GM23338 (cell line): ENCODE measurements around the gene CEP70. TPM values are rescaled to one million over a fixed set of nuclear protein-coding genes. Genes with fewer than 3 reads are reported as not detected.
"Not testable (repeated sequence)": the region's sequence is repeated elsewhere in the genome, so short reads cannot be mapped to it uniquely, and the experiment has no call there.

Experiments
- ATAC-seq: fragments of 200-7000 bp; cut with Tn5 transposase; 3 replicates; pipeline ENCODE4 v1.9.1; 2020
- DNase-seq: peaks from one replicate; pipeline ENCODE4 v3.0.0-alpha.2; 2015; ENCODE audit warnings: low spot score
- H2AFZ ChIP-seq: fragments of 200-600 bp; sonication (generic); 2 replicates; pipeline ENCODE4 v1.8.0; 2016; ENCODE audit warnings: antibody characterized with exemption, mild to moderate bottlenecking, moderate library complexity
- H3F3A ChIP-seq: fragments of 200-600 bp; sonication (generic); replicated peaks from 2 replicates; pipeline ENCODE4 v1.8.0; 2017; ENCODE audit warnings: antibody characterized with exemption, mixed run types, low read depth
- H3K27ac ChIP-seq: fragments of 200-600 bp; sonication (generic); 2 replicates; pipeline ENCODE4 v1.6.1; 2016; ENCODE audit warnings: low read depth
- H3K27me3 ChIP-seq: fragments of 200-600 bp; sonication (generic); 2 replicates; pipeline ENCODE4 v1.8.0; 2016; ENCODE audit warnings: mild to moderate bottlenecking, mixed run types, moderate library complexity; ENCODE audit not compliant: insufficient read depth
- H3K36me3 ChIP-seq: fragments of 200-600 bp; sonication (generic); 2 replicates; pipeline ENCODE4 v1.8.0; 2016; ENCODE audit warnings: mild to moderate bottlenecking; ENCODE audit not compliant: insufficient read depth
- H3K4me1 ChIP-seq: fragments of 200-600 bp; sonication (generic); 2 replicates; pipeline ENCODE4 v1.8.0; 2016; ENCODE audit warnings: mild to moderate bottlenecking, moderate library complexity; ENCODE audit not compliant: insufficient read depth
- H3K4me2 ChIP-seq: fragments of 200-600 bp; sonication (generic); 2 replicates; pipeline ENCODE4 v1.7.1; 2017; ENCODE audit warnings: mixed run types
- H3K4me3 ChIP-seq: fragments of 200-600 bp; sonication (generic); 2 replicates; pipeline ENCODE4 v1.6.1; 2016; ENCODE audit warnings: mixed run types
- H3K79me2 ChIP-seq: fragments of 200-600 bp; sonication (generic); replicated peaks from 2 replicates; pipeline ENCODE4 v1.8.0; 2017; ENCODE audit warnings: mild to moderate bottlenecking; ENCODE audit not compliant: insufficient read depth
- H3K9me2 ChIP-seq: fragments of 200-600 bp; sonication (generic); 2 replicates; pipeline ENCODE4 v1.8.0; 2017; ENCODE audit not compliant: insufficient read depth
- H4K20me1 ChIP-seq: fragments of 200-600 bp; sonication (generic); replicated peaks from 2 replicates; pipeline ENCODE4 v1.8.0; 2017; ENCODE audit warnings: mild to moderate bottlenecking; ENCODE audit not compliant: insufficient read depth
- H3K27ac Mint-ChIP-seq: 2 replicates; pipeline ENCODE4 v1.8.0; 2020; ENCODE audit warnings: inconsistent platforms, mild to moderate bottlenecking, moderate library complexity, mixed read lengths
- H3K27me3 Mint-ChIP-seq: 3 replicates; pipeline ENCODE4 v1.8.0; 2022; ENCODE audit warnings: low read depth, mild to moderate bottlenecking, moderate library complexity, mixed read lengths, inconsistent platforms; ENCODE audit not compliant: insufficient read depth, poor library complexity
- H3K36me3 Mint-ChIP-seq: 3 replicates; pipeline ENCODE4 v1.8.0; 2021; ENCODE audit warnings: low read depth, mild to moderate bottlenecking, inconsistent platforms, moderate library complexity, mixed read lengths
- H3K4me1 Mint-ChIP-seq: 3 replicates; pipeline ENCODE4 v1.8.0; 2020; ENCODE audit warnings: mild to moderate bottlenecking, inconsistent platforms, mixed read lengths
- H3K4me3 Mint-ChIP-seq: 3 replicates; pipeline ENCODE4 v1.8.0; 2021; ENCODE audit warnings: moderate library complexity, mild to moderate bottlenecking, inconsistent platforms, mixed read lengths
- H3K9me3 Mint-ChIP-seq: 3 replicates; pipeline ENCODE4 v1.8.0; 2020; ENCODE audit warnings: moderate library complexity, mild to moderate bottlenecking, inconsistent platforms, mixed read lengths
- CREB1 ChIP-seq: fragments of 250-450 bp; sonication (Bioruptor Pico); IDR thresholded peaks from 2 replicates; pipeline ENCODE4 v1.5.0; 2020; ENCODE audit warnings: low read depth, mild to moderate bottlenecking, moderate library complexity
- EZH2phosphoT487 ChIP-seq: fragments of 200-600 bp; sonication (generic); IDR thresholded peaks from one replicate; pipeline ENCODE4 v1.8.1; 2018; ENCODE audit warnings: antibody characterized with exemption; ENCODE audit not compliant: unreplicated experiment
- NANOG ChIP-seq: IDR thresholded peaks from 2 replicates; pipeline ENCODE4 v1.6.1; 2016; ENCODE audit warnings: antibody characterized with exemption, borderline replicate concordance
- POLR2AphosphoS5 ChIP-seq: IDR thresholded peaks from 2 replicates; pipeline ENCODE4 v1.6.1; 2016; ENCODE audit warnings: antibody characterized with exemption, low read depth
- ZNF114 ChIP-seq: fragments of 250-450 bp; sonication (Bioruptor Pico); IDR thresholded peaks from 2 replicates; pipeline ENCODE4 v1.5.0; 2020; ENCODE audit warnings: mild to moderate bottlenecking, moderate library complexity
- ZNF331 ChIP-seq: fragments of 250-450 bp; sonication (Bioruptor Pico); IDR thresholded peaks from 2 replicates; pipeline ENCODE4 v1.5.0; 2020; ENCODE audit warnings: low read depth, mild to moderate bottlenecking, moderate library complexity
- polyA plus RNA-seq: library from polyadenylated mRNA; unstranded; fragments of >200 nt; fragmentation: Nextera tagmentation; extraction: Ambion mirVana; gene quantifications from 2 replicates; pipeline ENCODE4 v1.2.1, GENCODE V29; 2016
- total RNA-seq: library from RNA; depleted of rRNA; stranded (reverse); fragments of >200 nt; shearing (Covaris generic); gene quantifications from 2 replicates; pipeline ENCODE4 v1.2.3, GENCODE V29; 2014
- TF ChIP-seq, protein P1 (sequence below): IDR thresholded peaks from 2 replicates; pipeline ENCODE4 v1.6.1; 2016; ENCODE audit warnings: antibody characterized with exemption

CEP70 gene
- total and polyA plus RNA-seq, 2 experiments from 2014 or later: 28.8 to 31.4 TPM

DNA sequence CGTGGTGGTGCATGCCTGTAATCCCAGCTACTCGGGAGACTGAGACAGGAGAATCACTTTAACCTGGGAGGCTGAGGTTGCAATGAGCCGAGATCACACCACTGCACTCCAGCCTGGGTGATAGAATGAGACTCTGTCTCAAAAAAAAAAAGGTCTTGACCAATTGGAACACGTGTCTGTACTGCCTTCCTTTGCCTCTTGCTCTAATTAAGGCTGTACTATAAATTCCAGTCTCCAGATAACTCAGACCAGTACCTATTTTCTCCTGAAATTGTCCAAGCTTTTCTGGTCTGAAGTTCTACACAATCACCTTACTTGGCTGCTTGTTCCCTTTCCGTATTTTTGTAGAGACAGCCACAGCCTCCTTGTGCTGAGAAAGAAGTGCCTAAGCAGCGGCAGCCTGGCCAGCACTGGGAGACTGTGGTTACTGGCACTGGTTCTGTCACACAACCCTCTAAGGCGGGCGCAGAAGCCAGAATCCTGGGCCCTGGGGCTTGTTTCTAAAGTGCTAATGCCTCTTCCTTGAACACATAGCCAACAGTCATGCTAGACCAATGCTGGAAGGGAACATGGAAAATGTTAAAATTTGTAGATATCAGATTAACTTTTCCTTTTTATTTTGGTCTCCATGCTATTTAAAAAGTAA lies 6.2 kb upstream of the CEP70 start:
- Histone ChIP-seq H3K79me2 (no peaks in the 10 kb centered on the region), H3K4me2 (no peak overlapping the region), H3K27me3 (no peaks in the 10 kb centered on the region), H3K4me1 (peaks cover 11% of the 10 kb centered on the region), H3K4me3 (no peak overlapping the region), H3F3A (no peaks in the 10 kb centered on the region), H2AFZ (peak overlapping the region; percentile 81), H3K27ac (no peak overlapping the region), H4K20me1 (no peaks in the 10 kb centered on the region), H3K36me3 (peaks cover 4% of the 10 kb centered on the region; the same call in 1 of the 2 replicates), H3K9me2 (0 out of 2 replicates have a peak, but pooled peaks cover 4% of the 10 kb centered on the region)
- H3K36me3 Mint-ChIP-seq: peaks cover 25% of the 10 kb centered on the region; the same call in 2 of the 3 replicates
- ATAC-seq (no peak), DNase-seq (no peak)
- no peak for TF ChIP-seq POLR2AphosphoS5
- TF ChIP-seq, protein P1, sequence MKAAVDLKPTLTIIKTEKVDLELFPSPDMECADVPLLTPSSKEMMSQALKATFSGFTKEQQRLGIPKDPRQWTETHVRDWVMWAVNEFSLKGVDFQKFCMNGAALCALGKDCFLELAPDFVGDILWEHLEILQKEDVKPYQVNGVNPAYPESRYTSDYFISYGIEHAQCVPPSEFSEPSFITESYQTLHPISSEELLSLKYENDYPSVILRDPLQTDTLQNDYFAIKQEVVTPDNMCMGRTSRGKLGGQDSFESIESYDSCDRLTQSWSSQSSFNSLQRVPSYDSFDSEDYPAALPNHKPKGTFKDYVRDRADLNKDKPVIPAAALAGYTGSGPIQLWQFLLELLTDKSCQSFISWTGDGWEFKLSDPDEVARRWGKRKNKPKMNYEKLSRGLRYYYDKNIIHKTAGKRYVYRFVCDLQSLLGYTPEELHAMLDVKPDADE: no peak
- TF ChIP-seq CREB1: no peak
- H3K9me3 Mint-ChIP-seq: peaks cover 41% of the 10 kb centered on the region
- H3K27ac Mint-ChIP-seq: no peak overlapping the region
- H3K4me3 Mint-ChIP-seq: no peak overlapping the region
- H3K27me3 Mint-ChIP-seq: peaks cover 9% of the 10 kb centered on the region
- H3K4me1 Mint-ChIP-seq: peaks cover 9% of the 10 kb centered on the region; the same call in 2 of the 3 replicates

DNA sequence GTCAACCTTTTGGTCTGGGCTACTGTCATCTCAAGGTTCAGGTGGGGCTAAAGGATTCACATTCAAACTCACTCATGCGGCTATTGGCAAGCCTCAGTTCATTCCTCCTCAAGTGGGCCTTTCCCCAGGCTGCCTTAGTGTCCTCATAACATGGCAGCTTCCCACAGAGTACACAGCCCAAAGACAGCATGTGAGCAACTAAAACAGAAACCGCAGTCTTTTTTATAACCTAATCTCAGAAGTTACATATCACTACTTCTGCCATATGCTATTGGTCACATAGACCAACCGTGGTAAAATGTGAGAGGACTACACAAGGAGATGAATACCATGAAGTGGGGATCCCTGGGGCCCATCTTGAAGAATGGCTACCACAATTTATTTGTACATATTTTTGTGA lies 4.5 kb upstream of the CEP70 start:
- Histone ChIP-seq H2AFZ (no peak overlapping the region), H4K20me1 (no peaks in the 10 kb centered on the region), H3K4me3 (no peak overlapping the region), H3K27ac (no peak overlapping the region), H3K27me3 (no peaks in the 10 kb centered on the region), H3K79me2 (no peaks in the 10 kb centered on the region), H3K4me2 (no peak overlapping the region), H3F3A (no peaks in the 10 kb centered on the region), H3K36me3 (peaks cover 4% of the 10 kb centered on the region; the same call in 1 of the 2 replicates), H3K9me2 (0 out of 2 replicates have a peak, but pooled peaks cover 4% of the 10 kb centered on the region), H3K4me1 (peaks cover 11% of the 10 kb centered on the region)
- Mint-ChIP-seq H3K9me3 (peaks cover 32% of the 10 kb centered on the region), H3K4me3 (no peak overlapping the region), H3K27me3 (peaks cover 7% of the 10 kb centered on the region), H3K4me1 (peaks cover 14% of the 10 kb centered on the region; the same call in 2 of the 3 replicates), H3K36me3 (peaks cover 18% of the 10 kb centered on the region; the same call in 2 of the 3 replicates), H3K27ac (no peak overlapping the region)
- DNase-seq (no peak), ATAC-seq (no peak)
- TF ChIP-seq, protein P1: no peak
- TF ChIP-seq EZH2phosphoT487: no peak
- TF ChIP-seq ZNF114: no peak
- TF ChIP-seq POLR2AphosphoS5: no peak
- TF ChIP-seq ZNF331 (CRISPR knock-in tag): no peak
- no peak for TF ChIP-seq NANOG

DNA sequence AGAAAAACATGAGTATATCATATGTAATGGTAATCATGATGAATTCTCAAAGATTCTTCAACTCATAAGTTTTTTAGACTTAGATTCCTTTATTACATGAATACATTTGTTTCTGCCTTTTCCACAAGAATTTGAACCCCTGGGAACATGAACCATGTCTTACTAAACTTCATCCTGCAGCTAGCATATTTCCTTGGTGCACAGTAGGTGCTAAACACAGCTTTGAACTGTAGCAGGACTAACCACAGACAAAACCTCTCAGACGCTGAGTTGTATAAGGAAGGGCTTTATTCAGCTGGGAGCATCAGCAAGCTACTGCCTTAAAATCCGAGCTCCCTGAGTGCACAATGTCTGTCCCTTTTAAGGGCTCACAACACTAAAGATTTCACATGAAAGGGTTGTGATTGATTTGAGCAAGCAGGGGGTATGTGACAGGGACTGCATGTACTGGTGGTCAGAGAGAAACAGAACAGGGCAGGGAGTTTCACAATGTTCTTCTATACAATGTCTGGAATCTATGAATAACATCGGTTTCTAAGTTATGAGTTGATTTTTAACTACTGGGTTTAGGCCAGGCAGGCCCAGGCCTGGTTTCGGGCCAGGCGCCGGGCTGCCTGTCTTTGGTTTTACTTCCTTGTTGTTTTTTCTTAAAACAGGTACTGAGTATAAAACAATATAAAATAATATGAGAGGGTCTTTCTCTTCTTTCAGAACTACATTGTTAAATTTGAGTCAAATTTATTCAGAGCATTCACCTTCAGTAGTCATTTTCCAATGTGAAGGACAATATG lies 3.3 kb upstream of the CEP70 start:
- not testable (repeated sequence) for H3K4me3 Mint-ChIP-seq, H4K20me1 ChIP-seq, H3K9me2 ChIP-seq, ATAC-seq, H3K36me3 ChIP-seq, H3K79me2 ChIP-seq, DNase-seq, H3K27ac ChIP-seq, H3K4me3 ChIP-seq, H3K27me3 Mint-ChIP-seq, H3K27ac Mint-ChIP-seq, H3F3A ChIP-seq, H3K27me3 ChIP-seq
- H3K36me3 Mint-ChIP-seq: peaks cover 10% of the 10 kb centered on the region; the same call in 2 of the 3 replicates
- peaks cover 14% of the 10 kb centered on the region; the same call in 2 of the 3 replicates for H3K4me1 Mint-ChIP-seq
- H3K9me3 Mint-ChIP-seq: peaks cover 23% of the 10 kb centered on the region
- H2AFZ ChIP-seq: peak overlapping the region; percentile 44; the same call in 1 of the 2 replicates
- H3K4me1 ChIP-seq: peaks cover 19% of the 10 kb centered on the region
- peak overlapping the region; percentile 21; the same call in 1 of the 2 replicates for H3K4me2 ChIP-seq
